Measurements from ENCODE around the gene SORL1-AS1.
"Not testable (repeated sequence)": the region's sequence is repeated elsewhere in the genome, so short reads cannot be mapped to it uniquely, and the experiment has no call there.

SORL1-AS1 gene

DNA sequence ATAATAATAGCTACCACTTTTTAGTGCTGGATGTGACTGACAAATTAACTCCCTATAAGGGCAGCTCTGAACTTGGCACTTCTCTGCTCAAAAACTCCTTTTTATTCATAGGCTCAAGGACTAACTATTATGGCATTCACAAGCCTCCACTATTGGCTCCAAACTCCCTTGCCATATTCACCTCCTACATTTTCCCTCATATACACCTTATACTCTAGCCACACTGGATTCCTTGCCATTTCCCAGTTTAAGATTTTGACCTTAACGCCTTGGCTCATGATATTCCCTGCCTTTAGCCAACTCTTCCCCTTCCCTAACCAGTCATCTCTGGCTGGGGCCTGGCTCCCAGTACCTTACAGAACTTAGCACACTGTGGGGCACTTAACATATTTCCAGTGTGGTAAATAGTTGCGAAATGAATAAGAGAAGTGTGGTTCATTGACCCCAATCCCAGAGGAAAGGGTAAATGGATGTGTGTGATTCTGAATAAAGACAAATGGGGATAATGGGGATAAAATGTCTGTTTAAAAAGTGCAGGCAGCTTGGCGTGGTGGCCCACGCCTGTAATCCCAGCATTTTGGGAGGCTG is 40.7 kb downstream of the SORL1-AS1 start:
- ATAC-seq = no peak

GRCh38 chr11:121411330-121411729 is 41.4 kb downstream of the SORL1-AS1 start:
- H3K27ac ChIP-seq; intact Hi-C loops (cut with DNase I); H3K4me1 ChIP-seq; ATAC-seq; DNase-seq; H3K36me3 ChIP-seq (replicated peaks in 1 of 2; ENCODE audit: insufficient read depth in 1 of 2, low read depth in 2 of 2); H3K9me3 ChIP-seq; H3K4me3 ChIP-seq; H3K27me3 ChIP-seq: not testable (repeated sequence)

More for the DNA sequence above, 40.7 kb downstream of the SORL1-AS1 start:
- Histone ChIP-seq H3K36me3 (replicated peaks in 1 of 2; ENCODE audit: insufficient read depth in 1 of 2, low read depth in 2 of 2) (no peaks in the 10 kb centered on the region), H3K4me3 (no peak overlapping the region), H3K9me3 (no peaks in the 10 kb centered on the region), H3K27ac (no peak overlapping the region), H3K4me1 (peaks cover 2% of the 10 kb centered on the region), H3K27me3 (no peaks in the 10 kb centered on the region)
- 71 to 88% methylated on average over 4 of the region's 4 CpGs for WGBS, 2 donors
- no peak for DNase-seq
- intact Hi-C loops (cut with DNase I) = no loop called here
- TF ChIP-seq CTCF (IDR thresholded peaks at IDR 0.05) (no peak), POLR2A (IDR thresholded peaks at IDR 0.05) (no peak)

DNA sequence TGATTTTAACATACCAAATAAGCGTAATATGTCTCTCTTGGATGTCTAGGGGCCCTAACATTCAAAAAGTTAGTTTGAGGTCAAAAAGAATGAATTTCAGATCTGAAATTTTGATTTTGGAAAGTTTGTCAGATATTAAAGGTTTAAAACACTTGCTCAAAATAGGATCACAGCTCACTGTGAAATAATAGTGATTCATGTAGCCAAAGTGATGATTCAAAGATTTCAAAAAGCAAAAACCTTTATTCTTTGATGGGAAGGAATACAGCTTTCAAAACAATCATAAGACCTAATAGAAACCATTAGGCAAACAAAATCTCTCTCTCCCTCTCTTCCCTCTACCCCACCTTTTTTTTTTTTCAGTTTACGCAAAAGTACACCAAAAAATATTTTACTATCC is 42.7 kb downstream of the SORL1-AS1 start:
- H3K4me1 ChIP-seq; ATAC-seq; H3K27me3 ChIP-seq; DNase-seq; H3K9me3 ChIP-seq; H3K4me3 ChIP-seq; H3K36me3 ChIP-seq (replicated peaks in 1 of 2; ENCODE audit: insufficient read depth in 1 of 2, low read depth in 2 of 2); intact Hi-C loops (cut with DNase I); H3K27ac ChIP-seq: not testable (repeated sequence)
- 94% methylated on average over 2 of the region's 2 CpGs for WGBS, 2 donors

DNA sequence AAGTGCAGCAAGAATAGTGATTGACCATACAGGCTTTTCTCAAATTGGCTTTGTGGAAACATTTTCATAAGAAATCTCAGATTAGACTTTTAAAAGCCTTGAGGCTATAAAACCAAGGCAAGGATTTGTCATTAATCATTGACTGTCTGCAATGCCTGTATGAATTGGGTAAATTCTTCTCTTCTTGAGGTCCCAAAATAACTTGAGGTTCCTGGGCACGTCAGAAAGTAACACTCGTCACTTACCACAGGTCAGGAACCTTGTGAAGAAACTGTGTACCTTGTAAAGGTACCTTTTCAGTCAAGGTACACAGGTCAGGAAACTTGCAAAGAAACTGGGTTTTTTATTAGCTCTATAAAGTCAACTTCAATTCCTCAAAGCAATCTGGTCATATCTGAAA is 43.9 kb downstream of the SORL1-AS1 start:
- Histone ChIP-seq H3K36me3 (replicated peaks in 1 of 2; ENCODE audit: insufficient read depth in 1 of 2, low read depth in 2 of 2) (no peaks in the 10 kb centered on the region), H3K27ac (no peak overlapping the region), H3K9me3 (no peaks in the 10 kb centered on the region), H3K27me3 (no peaks in the 10 kb centered on the region), H3K4me3 (no peak overlapping the region), H3K4me1 (no peaks in the 10 kb centered on the region)
- intact Hi-C loops (cut with DNase I) = no loop called here
- ATAC-seq (no peak), DNase-seq (no peak)
- 79 to 81% methylated on average over 2 of the region's 2 CpGs for WGBS, 2 donors
- no peak for TF ChIP-seq CTCF (IDR thresholded peaks at IDR 0.05)
- no peak for TF ChIP-seq POLR2A (IDR thresholded peaks at IDR 0.05)

DNA sequence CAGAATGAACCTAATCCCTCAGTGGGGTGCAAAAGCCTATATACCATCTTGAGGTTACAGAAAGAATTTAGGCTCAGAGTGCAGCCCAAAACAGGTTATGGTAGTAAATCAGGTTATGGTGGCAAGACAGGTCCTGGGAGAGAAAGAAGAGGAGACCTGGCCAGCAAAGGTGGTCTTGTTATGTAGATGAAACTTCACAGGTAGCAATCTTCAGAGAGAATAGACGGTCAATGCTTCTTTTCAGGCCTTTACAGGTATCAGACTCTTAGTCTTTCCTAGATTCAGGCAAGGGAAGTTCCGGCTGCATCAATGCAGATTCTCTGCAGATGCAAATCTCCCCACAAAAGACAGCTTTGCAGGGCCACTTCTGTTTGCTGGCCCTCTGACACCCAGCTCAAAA is 46.5 kb downstream of the SORL1-AS1 start:
- H3K27ac ChIP-seq = no peak overlapping the region
- H3K27me3 ChIP-seq = no peaks in the 10 kb centered on the region
- TF ChIP-seq POLR2A (IDR thresholded peaks at IDR 0.05) = no peak
- no peak for TF ChIP-seq CTCF (IDR thresholded peaks at IDR 0.05)
- DNase-seq (no peak), ATAC-seq (no peak)
- no peaks in the 10 kb centered on the region for H3K36me3 ChIP-seq (replicated peaks in 1 of 2; ENCODE audit: insufficient read depth in 1 of 2, low read depth in 2 of 2)
- no peaks in the 10 kb centered on the region for H3K4me1 ChIP-seq
- H3K4me3 ChIP-seq = no peak overlapping the region
- H3K9me3 ChIP-seq = no peaks in the 10 kb centered on the region
- intact Hi-C loops (cut with DNase I) = no loop called here
- WGBS, 2 donors = 83 to 89% methylated on average over 2 of the region's 2 CpGs

GRCh38 chr11:121405646-121406045 is 47.1 kb downstream of the SORL1-AS1 start:
- no peak overlapping the region for H3K4me3 ChIP-seq
- ATAC-seq = no peak

More at GRCh38 chr11:121405646-121406045, 47.1 kb downstream of the SORL1-AS1 start:
- no peak for TF ChIP-seq CTCF (IDR thresholded peaks at IDR 0.05)
- TF ChIP-seq POLR2A (IDR thresholded peaks at IDR 0.05) = no peak
- H3K9me3 ChIP-seq = no peaks in the 10 kb centered on the region
- intact Hi-C loops (cut with DNase I) = no loop called here
- DNase-seq = no peak
- no peaks in the 10 kb centered on the region for H3K27me3 ChIP-seq
- H3K27ac ChIP-seq = no peak overlapping the region
- 74 to 79% methylated on average over 1 of the region's 1 CpG for WGBS, 2 donors
- H3K36me3 ChIP-seq (replicated peaks in 1 of 2; ENCODE audit: insufficient read depth in 1 of 2, low read depth in 2 of 2) = no peaks in the 10 kb centered on the region
- no peaks in the 10 kb centered on the region for H3K4me1 ChIP-seq
